K562 (cell line): ENCODE results near the gene ZFPM1. TPM values are rescaled to one million over a fixed set of nuclear protein-coding genes. Genes with fewer than 3 reads are reported as not detected.

Experiments
- ARID1B ChIP-seq: fragments of 450-650 bp; IDR thresholded peaks from 2 replicates; pipeline ENCODE4 v1.6.1; 2016; ENCODE audit warnings: antibody characterized with exemption, mild to moderate bottlenecking, inconsistent platforms
- CTCF ChIP-seq, 3 experiments: IDR thresholded peaks in 2 of 3; conservative IDR thresholded peaks in 1 of 3; 2 replicates each; pipeline ENCODE4 v1.5.1; 2011 to 2012; ENCODE audit warnings: low read length in 3 of 3, mild to moderate bottlenecking in 3 of 3, control low read depth in 2 of 3, improper control_type of control experiment in 1 of 3, inconsistent platforms in 1 of 3, low read depth in 1 of 3, mixed read lengths in 1 of 3, moderate library complexity in 1 of 3; ENCODE audit not compliant: insufficient read depth in 2 of 3
- CTCFL ChIP-seq: IDR thresholded peaks from 2 replicates; pipeline ENCODE4 v1.6.1; 2011; ENCODE audit warnings: borderline replicate concordance, low read depth, mild to moderate bottlenecking, moderate library complexity, low read length; ENCODE audit not compliant: insufficient read depth, poor library complexity, severe bottlenecking
- CUX1 ChIP-seq: fragments of 200-800 bp; sonication (Bioruptor generic); IDR thresholded peaks from 2 replicates; pipeline ENCODE4 v1.6.1; 2016; ENCODE audit warnings: missing genetic modification characterization, missing compliant biosample characterization
- CXXC5 ChIP-seq: fragments of 250-450 bp; sonication (Bioruptor Pico); IDR thresholded peaks from 2 replicates; pipeline ENCODE4 v1.8.0; 2022; ENCODE audit warnings: inconsistent platforms, mild to moderate bottlenecking, moderate library complexity
- EWSR1 ChIP-seq: fragments of 450-650 bp; IDR thresholded peaks from 2 replicates; pipeline ENCODE4 v1.6.1; 2018; ENCODE audit warnings: borderline replicate concordance, mild to moderate bottlenecking, low read depth, moderate library complexity; ENCODE audit not compliant: partially characterized antibody
- FOXP1 ChIP-seq: sonication (generic); formaldehyde crosslinking; IDR thresholded peaks from 2 replicates; pipeline ENCODE4 v1.8.0; 2022; ENCODE audit warnings: mild to moderate bottlenecking, missing genetic modification reagents
- ILF3 ChIP-seq: fragments of 450-650 bp; IDR thresholded peaks from 2 replicates; pipeline ENCODE4 v1.6.1; 2018; ENCODE audit warnings: antibody characterized with exemption, mild to moderate bottlenecking, moderate library complexity, borderline replicate concordance
- PHTF2 ChIP-seq: fragments of 250-450 bp; sonication (Bioruptor Pico); IDR thresholded peaks from 2 replicates; pipeline ENCODE4 v1.5.0; 2021; ENCODE audit warnings: mild to moderate bottlenecking
- POLR2AphosphoS5 ChIP-seq: IDR thresholded peaks from 2 replicates; pipeline ENCODE4 v1.6.1; 2011; ENCODE audit warnings: mild to moderate bottlenecking, low read depth, low read length, moderate library complexity; ENCODE audit not compliant: control insufficient read depth, insufficient read depth
- POLR2G ChIP-seq: fragments of 200-400 bp; formaldehyde crosslinking; IDR thresholded peaks from 2 replicates; pipeline ENCODE4 v1.6.1; 2017; ENCODE audit warnings: low read depth, mild to moderate bottlenecking, antibody characterized with exemption, low read length, moderate library complexity
- RB1 ChIP-seq: fragments of 450-650 bp; IDR thresholded peaks from 2 replicates; pipeline ENCODE4 v1.6.1; 2017; ENCODE audit warnings: low read depth, mild to moderate bottlenecking
- SP1 ChIP-seq: sonication (generic); formaldehyde crosslinking; IDR thresholded peaks from 2 replicates; pipeline ENCODE4 v1.8.1; 2022; ENCODE audit warnings: mild to moderate bottlenecking, missing genetic modification reagents
- THAP12 ChIP-seq: fragments of 250-450 bp; sonication (Bioruptor Pico); IDR thresholded peaks from 2 replicates; pipeline ENCODE4 v1.9.0; 2021; ENCODE audit warnings: mild to moderate bottlenecking, inconsistent platforms
- ZBTB12 ChIP-seq: fragments of 250-450 bp; sonication (Bioruptor Pico); IDR thresholded peaks from 2 replicates; pipeline ENCODE4 v1.4.0; 2020
- polyA plus RNA-seq, 8 experiments: library from polyadenylated mRNA; depleted of rRNA in 4 of 8; stranded (reverse) in 5 of 8; unstranded in 3 of 8; fragments of >200 nt; fragmentation: Nextera tagmentation in 2 of 8; fragmentation: Illumina TruSeq in 1 of 8; extraction: Ambion mirVana in 2 of 8; extraction: Trizol in 1 of 8; gene quantifications; 2 replicates each; pipeline versions ENCODE4 v1.2.1 to v1.2.3, GENCODE V29; 2011 to 2014; ENCODE audit warnings: inconsistent platforms in 1 of 8, missing spikeins in 1 of 8
- total RNA-seq, 7 experiments: library from RNA; depleted of rRNA in 6 of 7; stranded (reverse); fragments of >200 nt in 6 of 7; fragmentation: Illumina TruSeq in 2 of 7; extraction: Trizol in 2 of 7; gene quantifications; 2 replicates each; pipeline versions ENCODE4 v1.2.1 to v1.2.3, GENCODE V29; 2011 to 2021; ENCODE audit warnings: low replicate concordance in 1 of 7

Gene ZFPM1
- total and polyA plus RNA-seq, 9 of the 15 experiments (the other 6 are each of a cell fraction or from before 2014, with no cell fraction given), result 0.03 to 35.9 (median 1.4) TPM

GRCh38 chr16:88453217-88453531 is at the start of gene ZFPM1 (continued):
- TF ChIP-seq CUX1 (CRISPR knock-in tag) (no peak), POLR2AphosphoS5 (peak; percentile 53; the same call in 1 of the 2 replicates), CTCFL (peak; percentile 79), PHTF2 (CRISPR knock-in tag) (no peak), EWSR1 (no peak), POLR2G (peak; percentile 68), THAP12 (CRISPR knock-in tag) (0 out of 2 replicates have a peak, but pooled peaks have one; percentile 57), ZBTB12 (no peak), ARID1B (no peak), CXXC5 (CRISPR knock-in tag) (peak; percentile 74), SP1 (CRISPR knock-in tag) (no peak), RB1 (peak; percentile 77), CTCF (IDR thresholded peaks at IDR 0.05 in 2 of 3, conservative IDR thresholded peaks at IDR 0.05 in 1 of 3; ENCODE audit: insufficient read depth in 2 of 3, low read depth in 1 of 3, low read length in 3 of 3) (peak in 1 of 3 experiments; percentile 23; a peak in 1 of 6 replicates), FOXP1 (CRISPR knock-in tag) (no peak), ILF3 (no peak)
